ENCODE data around the gene ZNRF1.

The ZNRF1 gene

DNA sequence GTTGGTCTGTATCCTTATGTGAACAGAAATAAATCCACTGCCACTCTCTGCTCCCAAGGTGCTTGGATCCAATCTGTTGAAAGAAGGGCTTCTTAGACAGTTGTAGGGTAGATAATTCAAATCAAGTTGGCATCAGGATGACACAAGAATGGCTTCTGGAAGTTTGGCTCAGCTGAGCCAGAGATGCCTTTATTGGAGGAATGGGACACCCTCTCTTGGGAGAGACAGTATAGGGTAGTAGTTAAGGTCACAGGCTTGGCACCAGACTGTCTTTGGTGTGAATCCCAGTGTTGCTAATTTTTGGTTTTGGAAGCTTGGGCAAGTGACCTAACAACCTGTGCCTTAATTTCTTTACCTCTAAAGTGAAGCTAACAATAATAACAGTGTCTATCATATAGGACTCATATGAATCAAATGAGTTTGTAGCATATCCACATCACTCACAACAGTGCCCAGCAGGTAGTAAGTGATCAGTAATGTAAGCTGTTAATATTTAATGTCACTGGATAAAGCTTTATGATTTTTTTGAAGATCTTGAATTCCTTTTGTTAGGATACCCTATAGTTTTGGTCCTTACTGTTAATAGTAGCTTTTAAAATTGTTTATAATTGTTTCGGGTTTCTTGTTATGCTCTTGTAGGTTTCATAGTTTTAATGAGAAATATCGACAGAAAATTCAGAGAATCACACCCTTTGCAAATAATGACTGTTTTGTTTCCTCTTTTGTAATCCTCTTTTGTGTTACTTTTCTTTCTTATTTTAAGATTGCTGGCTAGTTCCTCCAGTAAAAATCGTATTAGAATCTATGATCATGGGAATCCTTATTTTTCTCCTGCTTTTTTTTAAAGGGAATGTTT is 19.1 kb downstream of the ZNRF1 start (continued):
- TF ChIP-seq, protein P1, sequence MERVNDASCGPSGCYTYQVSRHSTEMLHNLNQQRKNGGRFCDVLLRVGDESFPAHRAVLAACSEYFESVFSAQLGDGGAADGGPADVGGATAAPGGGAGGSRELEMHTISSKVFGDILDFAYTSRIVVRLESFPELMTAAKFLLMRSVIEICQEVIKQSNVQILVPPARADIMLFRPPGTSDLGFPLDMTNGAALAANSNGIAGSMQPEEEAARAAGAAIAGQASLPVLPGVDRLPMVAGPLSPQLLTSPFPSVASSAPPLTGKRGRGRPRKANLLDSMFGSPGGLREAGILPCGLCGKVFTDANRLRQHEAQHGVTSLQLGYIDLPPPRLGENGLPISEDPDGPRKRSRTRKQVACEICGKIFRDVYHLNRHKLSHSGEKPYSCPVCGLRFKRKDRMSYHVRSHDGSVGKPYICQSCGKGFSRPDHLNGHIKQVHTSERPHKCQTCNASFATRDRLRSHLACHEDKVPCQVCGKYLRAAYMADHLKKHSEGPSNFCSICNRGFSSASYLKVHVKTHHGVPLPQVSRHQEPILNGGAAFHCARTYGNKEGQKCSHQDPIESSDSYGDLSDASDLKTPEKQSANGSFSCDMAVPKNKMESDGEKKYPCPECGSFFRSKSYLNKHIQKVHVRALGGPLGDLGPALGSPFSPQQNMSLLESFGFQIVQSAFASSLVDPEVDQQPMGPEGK (CRISPR knock-in tag; IDR thresholded peaks at IDR 0.05; ENCODE audit: borderline replicate concordance), result no peak
- TF ChIP-seq ZNF8 (CRISPR knock-in tag; IDR thresholded peaks at IDR 0.05) (no peak), ZFP30 (CRISPR knock-in tag; IDR thresholded peaks at IDR 0.05) (no peak)
- TF ChIP-seq, protein P2, sequence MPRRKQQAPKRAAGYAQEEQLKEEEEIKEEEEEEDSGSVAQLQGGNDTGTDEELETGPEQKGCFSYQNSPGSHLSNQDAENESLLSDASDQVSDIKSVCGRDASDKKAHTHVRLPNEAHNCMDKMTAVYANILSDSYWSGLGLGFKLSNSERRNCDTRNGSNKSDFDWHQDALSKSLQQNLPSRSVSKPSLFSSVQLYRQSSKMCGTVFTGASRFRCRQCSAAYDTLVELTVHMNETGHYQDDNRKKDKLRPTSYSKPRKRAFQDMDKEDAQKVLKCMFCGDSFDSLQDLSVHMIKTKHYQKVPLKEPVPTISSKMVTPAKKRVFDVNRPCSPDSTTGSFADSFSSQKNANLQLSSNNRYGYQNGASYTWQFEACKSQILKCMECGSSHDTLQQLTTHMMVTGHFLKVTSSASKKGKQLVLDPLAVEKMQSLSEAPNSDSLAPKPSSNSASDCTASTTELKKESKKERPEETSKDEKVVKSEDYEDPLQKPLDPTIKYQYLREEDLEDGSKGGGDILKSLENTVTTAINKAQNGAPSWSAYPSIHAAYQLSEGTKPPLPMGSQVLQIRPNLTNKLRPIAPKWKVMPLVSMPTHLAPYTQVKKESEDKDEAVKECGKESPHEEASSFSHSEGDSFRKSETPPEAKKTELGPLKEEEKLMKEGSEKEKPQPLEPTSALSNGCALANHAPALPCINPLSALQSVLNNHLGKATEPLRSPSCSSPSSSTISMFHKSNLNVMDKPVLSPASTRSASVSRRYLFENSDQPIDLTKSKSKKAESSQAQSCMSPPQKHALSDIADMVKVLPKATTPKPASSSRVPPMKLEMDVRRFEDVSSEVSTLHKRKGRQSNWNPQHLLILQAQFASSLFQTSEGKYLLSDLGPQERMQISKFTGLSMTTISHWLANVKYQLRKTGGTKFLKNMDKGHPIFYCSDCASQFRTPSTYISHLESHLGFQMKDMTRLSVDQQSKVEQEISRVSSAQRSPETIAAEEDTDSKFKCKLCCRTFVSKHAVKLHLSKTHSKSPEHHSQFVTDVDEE (CRISPR knock-in tag; IDR thresholded peaks at IDR 0.05), result no peak

DNA sequence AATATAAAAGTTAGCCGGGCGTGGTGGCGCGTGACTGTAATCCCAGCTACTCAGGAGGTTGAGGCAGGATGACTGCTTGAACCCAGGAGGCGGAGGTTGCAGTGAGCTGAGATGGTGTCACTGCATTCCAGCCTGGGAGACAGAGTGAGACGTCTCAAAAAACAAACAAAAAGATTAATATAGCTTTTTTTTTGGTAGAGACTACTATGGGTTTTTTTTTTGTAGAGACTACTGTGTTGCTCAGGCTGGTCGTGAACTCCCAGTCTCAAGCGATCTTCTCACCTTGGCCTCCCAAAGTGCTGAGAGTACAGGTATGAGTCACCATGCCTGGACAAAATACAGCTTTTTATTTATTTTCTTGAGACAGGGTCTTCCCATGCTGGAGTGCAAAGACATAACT is 20.2 kb downstream of the ZNRF1 start:
- no peak for ATAC-seq
- TF ChIP-seq, protein P3, sequence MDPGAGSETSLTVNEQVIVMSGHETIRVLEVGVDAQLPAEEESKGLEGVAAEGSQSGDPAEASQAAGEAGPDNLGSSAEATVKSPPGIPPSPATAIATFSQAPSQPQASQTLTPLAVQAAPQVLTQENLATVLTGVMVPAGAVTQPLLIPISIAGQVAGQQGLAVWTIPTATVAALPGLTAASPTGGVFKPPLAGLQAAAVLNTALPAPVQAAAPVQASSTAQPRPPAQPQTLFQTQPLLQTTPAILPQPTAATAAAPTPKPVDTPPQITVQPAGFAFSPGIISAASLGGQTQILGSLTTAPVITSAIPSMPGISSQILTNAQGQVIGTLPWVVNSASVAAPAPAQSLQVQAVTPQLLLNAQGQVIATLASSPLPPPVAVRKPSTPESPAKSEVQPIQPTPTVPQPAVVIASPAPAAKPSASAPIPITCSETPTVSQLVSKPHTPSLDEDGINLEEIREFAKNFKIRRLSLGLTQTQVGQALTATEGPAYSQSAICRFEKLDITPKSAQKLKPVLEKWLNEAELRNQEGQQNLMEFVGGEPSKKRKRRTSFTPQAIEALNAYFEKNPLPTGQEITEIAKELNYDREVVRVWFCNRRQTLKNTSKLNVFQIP (CRISPR knock-in tag; IDR thresholded peaks at IDR 0.05; ENCODE audit: borderline replicate concordance, low read depth), result no peak
- TF ChIP-seq ISL1 (CRISPR knock-in tag; IDR thresholded peaks at IDR 0.05), result no peak
- no peak for TF ChIP-seq ZNF70 (CRISPR knock-in tag; IDR thresholded peaks at IDR 0.05)
- TF ChIP-seq ZFP30 (CRISPR knock-in tag; IDR thresholded peaks at IDR 0.05), result no peak
- no peak for TF ChIP-seq ZNF565 (CRISPR knock-in tag; conservative IDR thresholded peaks at IDR 0.05; ENCODE audit: low read depth)
- no peak for TF ChIP-seq ZFP3 (CRISPR knock-in tag; IDR thresholded peaks at IDR 0.05)
- no peak for TF ChIP-seq CSDC2 (CRISPR knock-in tag; IDR thresholded peaks at IDR 0.05)
- TF ChIP-seq, protein P1 (CRISPR knock-in tag; IDR thresholded peaks at IDR 0.05; ENCODE audit: borderline replicate concordance), result no peak
- TF ChIP-seq, protein P2 (CRISPR knock-in tag; IDR thresholded peaks at IDR 0.05), result no peak
- no peak for TF ChIP-seq TOX (CRISPR knock-in tag; IDR thresholded peaks at IDR 0.05; ENCODE audit: borderline replicate concordance)
- no peak for TF ChIP-seq GLIS3 (CRISPR knock-in tag; IDR thresholded peaks at IDR 0.05)
- no peak for TF ChIP-seq OSR1 (CRISPR knock-in tag; IDR thresholded peaks at IDR 0.05)
- TF ChIP-seq, protein P4, sequence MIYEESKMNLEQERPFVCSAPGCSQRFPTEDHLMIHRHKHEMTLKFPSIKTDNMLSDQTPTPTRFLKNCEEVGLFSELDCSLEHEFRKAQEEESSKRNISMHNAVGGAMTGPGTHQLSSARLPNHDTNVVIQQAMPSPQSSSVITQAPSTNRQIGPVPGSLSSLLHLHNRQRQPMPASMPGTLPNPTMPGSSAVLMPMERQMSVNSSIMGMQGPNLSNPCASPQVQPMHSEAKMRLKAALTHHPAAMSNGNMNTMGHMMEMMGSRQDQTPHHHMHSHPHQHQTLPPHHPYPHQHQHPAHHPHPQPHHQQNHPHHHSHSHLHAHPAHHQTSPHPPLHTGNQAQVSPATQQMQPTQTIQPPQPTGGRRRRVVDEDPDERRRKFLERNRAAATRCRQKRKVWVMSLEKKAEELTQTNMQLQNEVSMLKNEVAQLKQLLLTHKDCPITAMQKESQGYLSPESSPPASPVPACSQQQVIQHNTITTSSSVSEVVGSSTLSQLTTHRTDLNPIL (CRISPR knock-in tag; IDR thresholded peaks at IDR 0.05; ENCODE audit: low read depth), result no peak
- TF ChIP-seq TCF4 (CRISPR knock-in tag; IDR thresholded peaks at IDR 0.05; ENCODE audit: borderline replicate concordance), result no peak
- TF ChIP-seq RARB (CRISPR knock-in tag; IDR thresholded peaks at IDR 0.05), result no peak
- no peak for TF ChIP-seq PPARA (CRISPR knock-in tag; IDR thresholded peaks at IDR 0.05; ENCODE audit: borderline replicate concordance)
- TF ChIP-seq ARNTL (CRISPR knock-in tag; IDR thresholded peaks at IDR 0.05; ENCODE audit: borderline replicate concordance, low read depth), result no peak
- TF ChIP-seq, protein P5, sequence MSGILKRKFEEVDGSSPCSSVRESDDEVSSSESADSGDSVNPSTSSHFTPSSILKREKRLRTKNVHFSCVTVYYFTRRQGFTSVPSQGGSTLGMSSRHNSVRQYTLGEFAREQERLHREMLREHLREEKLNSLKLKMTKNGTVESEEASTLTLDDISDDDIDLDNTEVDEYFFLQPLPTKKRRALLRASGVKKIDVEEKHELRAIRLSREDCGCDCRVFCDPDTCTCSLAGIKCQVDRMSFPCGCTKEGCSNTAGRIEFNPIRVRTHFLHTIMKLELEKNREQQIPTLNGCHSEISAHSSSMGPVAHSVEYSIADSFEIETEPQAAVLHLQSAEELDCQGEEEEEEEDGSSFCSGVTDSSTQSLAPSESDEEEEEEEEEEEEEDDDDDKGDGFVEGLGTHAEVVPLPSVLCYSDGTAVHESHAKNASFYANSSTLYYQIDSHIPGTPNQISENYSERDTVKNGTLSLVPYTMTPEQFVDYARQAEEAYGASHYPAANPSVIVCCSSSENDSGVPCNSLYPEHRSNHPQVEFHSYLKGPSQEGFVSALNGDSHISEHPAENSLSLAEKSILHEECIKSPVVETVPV (CRISPR knock-in tag; IDR thresholded peaks at IDR 0.05), result no peak
- no peak for TF ChIP-seq ESRRG (CRISPR knock-in tag; IDR thresholded peaks at IDR 0.05)
- TF ChIP-seq SNAI2 (CRISPR knock-in tag; IDR thresholded peaks at IDR 0.05), result no peak

Measured in SK-N-SH treated with all-trans-retinoic acid at 6 μM for 48 hours (cell line).